Stimulated activated naive CD4-positive, alpha-beta T cell (primary cell): Measurements from ENCODE around the gene SAMD3.
"Not testable (repeated sequence)": the region's sequence is repeated elsewhere in the genome, so short reads cannot be mapped to it uniquely, and the experiment has no call there.

Source experiments
- DNase-seq, 6 experiments: peaks; one replicate each; lab custom pipeline; 2025; lab: John Stamatoyannopoulos, UW

The SAMD3 gene, protein sequence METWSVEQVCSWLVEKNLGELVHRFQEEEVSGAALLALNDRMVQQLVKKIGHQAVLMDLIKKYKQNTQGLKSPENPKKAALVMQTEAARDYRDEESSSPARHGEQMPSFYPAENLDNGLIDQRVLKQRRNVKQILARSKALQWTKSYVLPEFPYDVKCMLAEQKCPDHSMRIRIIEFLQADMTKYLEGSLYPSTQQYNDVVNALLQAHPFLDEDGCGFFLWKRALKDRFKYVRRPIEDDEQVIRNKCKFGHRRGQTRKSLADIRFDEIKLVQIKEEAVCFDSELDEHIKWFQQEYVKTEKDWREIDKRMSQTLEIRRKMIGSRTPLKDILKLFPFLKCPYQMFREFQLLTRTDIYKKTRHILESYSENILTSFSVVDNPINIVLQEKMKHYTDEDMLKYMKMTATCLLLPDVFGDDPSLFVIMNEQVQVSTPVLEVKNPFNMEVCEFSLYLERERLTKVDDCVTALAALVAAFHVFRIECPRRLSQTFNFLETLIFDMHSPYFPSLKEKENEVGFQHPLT

DNA sequence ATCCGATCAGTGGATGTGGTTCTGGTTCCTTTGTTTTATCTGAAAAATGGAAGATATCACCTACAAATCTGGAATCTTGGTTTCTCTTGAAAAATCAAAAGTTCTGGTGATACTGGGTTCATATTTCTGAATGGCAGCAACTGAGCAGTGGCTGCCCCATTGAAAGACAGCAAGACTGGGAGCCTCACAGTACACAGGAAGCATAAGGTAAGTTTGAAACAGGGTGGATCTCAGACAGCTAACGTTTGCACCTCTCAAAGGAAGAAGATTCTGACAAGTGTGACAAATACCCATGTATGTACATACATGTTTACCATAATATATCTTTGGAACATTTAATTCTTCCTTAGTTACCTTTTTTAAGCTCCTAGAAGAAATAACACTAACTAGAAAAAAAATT is at the start of gene SAMD3:
SAMD3 (minus strand) TSS at position 177 of the 400 bp plus-strand sequence. CDS start 7,678 bp downstream, outside the sequence.
- DNase-seq: peak in 3 of 6 experiments; percentile 12 to 17 (median 17)

DNA sequence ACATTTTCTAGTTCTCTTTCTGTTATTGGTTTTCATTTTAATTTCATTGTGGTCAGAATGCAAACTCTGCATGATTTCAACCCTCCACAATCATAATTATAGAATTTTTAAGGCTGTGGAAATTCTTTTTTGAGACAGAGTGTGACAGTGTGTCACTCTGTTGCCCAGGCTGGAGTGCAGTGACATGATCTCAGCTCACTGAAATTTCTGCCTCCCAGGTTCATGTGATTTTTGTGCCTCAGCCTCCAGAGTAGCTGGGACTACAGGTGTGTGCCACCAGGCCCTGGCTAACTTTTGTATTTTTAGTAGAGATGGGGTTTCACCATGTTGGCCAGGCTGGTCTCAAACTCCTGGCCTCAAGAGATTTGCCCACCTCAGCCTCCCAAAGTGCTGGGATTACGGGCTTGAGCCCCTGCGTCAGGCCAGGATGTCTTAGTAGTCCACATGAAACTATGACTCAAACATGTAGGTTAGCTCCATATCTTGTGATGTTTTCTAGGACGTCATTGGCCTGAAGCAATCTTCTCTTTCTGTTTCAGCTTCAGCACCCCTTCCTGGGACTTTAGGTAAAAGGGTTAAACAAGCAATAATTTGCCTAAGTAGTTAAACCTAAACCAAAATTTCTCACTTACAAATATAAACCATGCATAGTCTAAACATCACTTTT is 47.4 kb upstream of the SAMD3 start:
- no peak for DNase-seq

DNA sequence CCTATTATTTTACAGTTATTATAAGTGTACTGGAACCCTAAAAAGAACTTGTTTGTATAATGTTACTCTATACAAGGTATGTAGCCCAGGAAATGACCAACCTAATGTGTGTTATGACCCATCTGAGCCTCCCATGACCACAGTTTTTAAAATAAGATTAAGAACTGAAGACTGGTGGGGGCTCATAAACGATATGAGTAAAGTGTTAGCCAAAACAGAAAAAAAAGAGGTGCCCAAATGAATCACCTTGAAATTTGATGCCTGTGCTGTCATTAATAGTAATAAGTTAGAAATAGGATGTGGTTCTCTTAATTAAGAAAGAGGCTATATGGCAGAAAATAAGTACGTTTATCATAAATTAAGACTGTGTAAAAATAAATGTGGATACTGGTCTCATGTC is 42.8 kb upstream of the SAMD3 start:
- DNase-seq: not testable (repeated sequence)

DNA sequence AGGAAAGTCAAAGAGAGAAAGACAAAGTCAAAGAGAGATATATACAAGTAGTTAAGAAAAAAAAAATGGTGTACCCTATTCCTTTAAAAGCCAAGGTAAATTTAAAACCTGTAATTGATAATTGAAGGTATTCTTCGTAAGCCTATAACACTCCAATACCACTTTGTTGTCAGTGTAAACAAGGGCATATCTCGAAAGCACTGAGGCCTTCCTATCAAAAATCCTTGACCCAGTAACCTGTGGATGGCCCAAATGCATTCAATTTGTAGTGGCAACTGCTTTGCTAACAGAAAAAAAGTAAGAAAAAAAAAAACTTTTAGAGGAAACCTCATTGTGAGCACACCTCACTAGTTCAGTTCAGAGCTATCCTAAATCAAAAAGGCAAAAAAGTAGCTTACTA is 39.3 kb upstream of the SAMD3 start:
- no peak for DNase-seq

DNA sequence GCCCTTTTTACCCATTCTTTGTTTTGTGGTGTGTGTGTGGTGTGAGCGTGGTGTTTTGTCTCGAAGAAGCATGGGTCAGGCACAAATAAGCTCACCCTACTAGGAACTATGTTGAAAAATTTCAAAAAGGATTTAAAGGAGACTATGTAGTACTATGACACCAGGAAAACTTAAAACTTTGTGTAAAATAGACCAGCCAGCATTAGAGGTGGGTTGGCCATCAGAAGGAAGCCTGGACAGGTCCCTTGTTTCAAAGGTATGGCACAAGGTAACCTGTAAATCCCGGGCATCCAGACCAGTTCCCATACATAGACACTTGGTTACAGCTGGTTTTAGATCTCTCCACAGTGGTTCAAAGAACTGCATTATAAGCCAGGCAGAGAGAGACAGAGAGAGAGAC is 38.8 kb upstream of the SAMD3 start:
- DNase-seq: not testable (repeated sequence)

DNA sequence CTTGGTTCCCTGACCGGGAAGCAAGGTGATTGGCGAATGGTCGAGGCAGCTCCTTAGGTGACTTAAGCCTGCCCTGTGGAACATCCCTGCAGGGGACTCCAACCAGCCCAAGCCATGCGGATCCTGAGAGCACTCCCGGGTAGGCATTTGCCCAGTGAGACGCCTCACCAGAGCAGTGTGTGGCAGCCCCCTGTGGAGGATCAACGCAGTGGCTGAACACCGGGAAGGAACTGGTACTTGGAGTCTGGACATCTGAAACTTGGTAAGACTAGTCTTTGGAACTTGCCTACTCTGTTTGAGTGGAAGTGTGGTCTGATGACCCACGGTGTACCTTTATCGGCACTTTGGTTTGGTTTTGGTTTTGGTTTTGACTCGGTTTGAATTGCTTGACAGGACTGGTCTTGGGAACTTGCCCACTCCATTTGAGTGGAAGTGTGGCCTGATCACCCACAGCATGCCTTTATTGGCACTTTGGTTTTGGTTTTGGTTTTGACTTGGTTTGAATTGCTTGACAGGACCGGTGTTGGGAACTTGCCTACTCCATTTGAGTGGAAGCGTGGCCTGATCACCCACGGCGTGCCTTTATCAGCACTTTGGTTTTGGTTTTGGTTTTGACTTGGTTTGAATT is 38.0 kb upstream of the SAMD3 start:
- not testable (repeated sequence) for DNase-seq

DNA sequence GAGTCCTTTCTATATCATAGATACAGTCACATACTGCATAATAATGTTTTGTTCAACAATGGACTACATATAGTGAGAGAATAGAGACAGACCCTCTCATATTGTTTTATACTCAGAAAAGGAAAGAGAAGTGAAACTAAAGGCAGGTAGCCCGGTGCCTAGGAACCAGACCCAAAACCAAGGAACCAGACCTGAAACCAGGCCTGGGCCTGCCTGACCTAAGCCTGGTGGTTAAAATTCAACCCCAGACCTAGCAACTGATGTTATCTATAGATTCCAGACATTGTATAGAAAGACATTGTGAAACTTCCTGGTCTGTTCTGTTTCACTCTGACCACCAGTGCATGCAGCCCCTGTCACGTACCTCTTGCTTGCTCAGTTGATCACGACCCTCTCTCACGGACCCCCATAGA is 37.3 kb upstream of the SAMD3 start:
- DNase-seq: not testable (repeated sequence)

DNA sequence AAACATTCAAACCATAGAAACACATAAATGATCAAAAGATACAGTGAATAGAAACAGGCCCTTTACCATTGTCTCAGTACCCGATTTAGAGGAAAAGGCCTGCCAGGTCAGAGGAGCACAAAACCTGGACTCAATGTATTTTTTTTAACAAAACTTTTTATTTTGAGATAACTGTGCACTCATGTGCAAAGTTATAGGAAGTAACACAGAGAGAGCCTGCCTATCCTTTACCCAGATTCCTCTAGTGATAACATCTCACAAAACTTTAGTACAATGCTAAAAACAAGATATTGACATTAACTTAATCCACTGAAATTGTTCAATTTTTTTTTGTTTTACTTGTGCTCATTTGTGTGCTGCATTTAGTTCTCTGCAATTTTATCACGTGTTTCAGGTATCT is 36.8 kb upstream of the SAMD3 start:
- DNase-seq: no peak

DNA sequence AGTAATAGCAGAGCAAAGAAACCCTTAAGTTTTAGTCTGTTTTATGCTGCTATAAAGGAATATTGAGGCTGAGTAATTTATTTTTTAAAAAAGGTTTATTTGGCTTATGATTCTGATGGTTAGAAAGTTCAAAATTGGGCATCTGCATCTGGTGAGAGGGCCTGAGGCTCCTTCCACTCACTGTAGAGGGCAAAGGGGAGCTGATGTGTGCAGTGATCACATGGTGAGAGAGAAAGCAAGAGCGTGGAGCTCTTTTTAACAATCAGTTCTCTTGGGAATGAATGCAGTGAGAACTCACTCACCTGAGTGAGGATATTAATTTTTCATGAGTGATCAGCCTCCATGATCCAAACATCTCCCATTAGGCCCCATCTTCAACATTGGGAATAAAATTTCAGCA is 36.4 kb upstream of the SAMD3 start:
- no peak for DNase-seq

DNA sequence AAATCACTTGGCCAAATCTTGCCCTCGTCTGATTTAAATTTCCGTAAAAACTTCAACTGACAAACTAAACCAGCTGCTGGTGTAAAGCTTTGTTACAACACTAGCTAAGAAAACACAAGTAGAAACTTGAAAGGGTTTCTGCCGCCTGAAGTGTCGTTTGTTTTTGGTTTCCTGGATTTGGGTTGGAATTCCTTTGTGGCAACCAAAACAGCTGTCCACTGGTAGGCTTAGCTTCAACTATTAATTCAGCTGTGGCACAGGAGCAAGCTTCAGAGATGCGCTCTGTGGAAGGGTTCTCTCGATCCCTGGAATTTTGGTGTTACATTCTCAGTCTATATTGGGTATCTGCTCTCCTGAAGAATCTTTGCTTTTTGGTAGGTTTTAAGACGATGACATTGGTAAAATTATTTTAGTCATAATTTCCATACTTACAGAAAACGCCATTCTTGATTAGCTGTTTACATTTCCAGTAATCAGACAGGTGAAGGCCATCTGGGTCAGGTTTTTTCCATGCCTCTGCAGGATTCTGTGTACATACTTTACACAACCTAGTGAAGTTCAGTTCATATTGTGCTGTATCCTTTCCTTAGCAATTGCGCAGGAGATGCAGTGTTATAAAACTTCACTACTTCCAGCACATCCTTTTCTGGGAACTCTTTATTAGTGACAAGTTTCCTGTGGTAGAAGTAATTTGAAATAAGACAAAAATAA is 29.9 kb upstream of the SAMD3 start:
- DNase-seq: no peak

DNA sequence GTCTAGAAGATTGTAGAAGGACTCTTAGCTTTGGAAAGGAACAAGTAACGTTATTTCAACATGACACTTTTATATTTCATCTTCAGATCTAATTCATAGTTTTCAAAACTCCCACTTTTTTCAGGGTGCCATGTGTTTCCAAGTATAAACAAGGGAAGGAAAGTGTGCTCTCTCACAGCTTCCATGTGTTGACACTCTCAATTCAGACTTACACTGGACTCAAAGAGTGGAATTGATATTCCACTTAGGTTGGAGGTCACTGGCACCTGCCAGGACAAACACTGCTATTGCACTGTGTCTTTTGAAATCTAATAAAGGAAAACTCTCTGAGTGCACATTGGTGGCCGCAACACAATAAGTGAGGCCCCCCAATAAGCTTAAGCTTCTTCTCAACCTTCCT is 22.5 kb upstream of the SAMD3 start:
- DNase-seq: no peak

DNA sequence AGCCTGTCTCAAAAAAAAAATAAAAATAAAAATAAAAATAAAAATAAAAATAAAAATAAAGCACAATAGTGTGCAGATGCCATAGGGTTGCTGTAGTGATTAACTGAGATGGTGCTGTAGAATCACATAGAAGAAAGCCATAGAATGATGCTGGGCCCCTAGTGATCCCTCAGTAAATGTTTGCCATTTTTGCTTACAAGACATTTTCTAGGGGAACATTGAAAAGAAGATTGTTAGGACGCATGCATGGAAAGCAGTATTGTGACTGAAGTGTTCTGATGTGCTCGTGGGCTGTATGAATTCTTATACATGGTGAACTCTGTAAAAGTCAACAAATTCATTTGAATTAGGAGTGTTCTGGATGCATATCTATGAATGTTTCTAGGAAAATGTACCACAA is 22.0 kb upstream of the SAMD3 start:
- no peak for DNase-seq

DNA sequence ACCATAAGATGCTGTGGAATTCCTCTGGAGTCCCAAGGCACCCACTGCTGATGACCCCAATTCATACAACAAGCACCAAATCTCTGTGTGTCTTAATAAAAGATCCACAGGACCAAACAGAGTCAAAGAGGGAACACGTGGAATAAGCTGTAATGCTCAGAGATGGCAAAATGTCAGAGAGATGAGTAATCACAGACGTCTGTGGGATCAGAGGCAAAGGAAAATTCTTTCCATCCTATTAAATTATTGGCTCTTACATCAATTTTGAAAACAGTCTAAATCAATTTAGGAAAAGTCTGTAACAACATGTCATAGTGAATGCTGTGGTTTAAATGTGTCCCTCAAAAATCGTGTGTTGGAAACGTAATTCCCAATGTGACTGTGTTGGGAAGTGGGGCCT is 17.5 kb upstream of the SAMD3 start:
- DNase-seq: no peak

DNA sequence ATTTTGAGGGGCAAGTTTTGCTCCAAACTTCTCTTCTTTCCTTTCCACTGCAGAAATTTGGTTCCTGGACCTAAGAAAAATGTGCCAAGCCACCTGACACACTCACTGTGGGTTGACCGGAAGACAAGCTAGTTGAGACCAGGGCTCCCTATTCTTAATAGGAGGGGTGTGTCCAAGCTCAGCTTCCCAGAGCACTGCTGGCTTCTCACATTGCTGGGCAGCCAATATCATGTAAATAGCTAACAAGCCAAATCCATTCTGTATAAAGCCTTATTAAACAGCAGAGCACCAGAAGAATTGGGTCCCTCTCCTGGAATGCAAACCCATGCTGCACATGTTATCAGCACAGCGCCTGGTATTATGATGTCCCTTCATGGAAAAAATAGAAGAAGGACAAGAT is 17.0 kb upstream of the SAMD3 start:
- DNase-seq: no peak

DNA sequence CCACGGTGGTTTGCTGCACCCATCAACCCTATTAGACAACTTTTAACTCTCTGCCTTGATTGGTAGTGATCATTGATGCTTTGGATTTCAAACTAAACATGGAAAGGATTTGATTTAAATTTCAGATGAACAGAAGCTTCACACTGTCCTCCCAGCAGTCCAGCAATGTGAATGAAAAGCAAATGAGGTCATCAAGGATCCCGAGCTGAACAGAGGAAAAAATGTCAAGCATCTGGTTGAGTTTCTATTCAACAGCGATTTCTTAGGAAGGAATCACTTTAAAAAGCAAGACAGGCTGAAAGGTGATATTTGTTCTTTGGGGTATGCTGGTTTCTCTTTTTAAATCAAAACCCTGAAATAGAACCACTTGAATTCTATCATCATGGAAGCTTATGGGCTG is 10.6 kb upstream of the SAMD3 start:
- no peak for DNase-seq

DNA sequence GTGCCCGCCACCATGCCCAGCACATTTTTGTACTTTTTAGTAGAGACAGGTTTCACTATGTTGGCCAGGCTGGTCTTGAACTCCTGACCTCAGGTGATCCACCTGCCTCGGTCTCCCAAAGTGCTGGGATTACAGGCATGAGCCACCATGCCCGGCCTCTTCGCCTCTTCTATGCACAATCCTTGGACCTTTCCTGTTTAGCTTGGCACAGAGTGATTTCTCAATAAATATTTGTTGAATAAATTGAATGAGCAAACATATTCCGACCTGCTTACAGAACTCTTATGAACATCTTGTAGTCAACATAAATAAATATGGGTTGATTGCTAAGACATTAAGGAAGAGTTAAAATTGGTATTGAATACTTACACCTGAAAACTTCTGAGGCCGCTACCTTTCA is 7.8 kb upstream of the SAMD3 start:
- not testable (repeated sequence) for DNase-seq

DNA sequence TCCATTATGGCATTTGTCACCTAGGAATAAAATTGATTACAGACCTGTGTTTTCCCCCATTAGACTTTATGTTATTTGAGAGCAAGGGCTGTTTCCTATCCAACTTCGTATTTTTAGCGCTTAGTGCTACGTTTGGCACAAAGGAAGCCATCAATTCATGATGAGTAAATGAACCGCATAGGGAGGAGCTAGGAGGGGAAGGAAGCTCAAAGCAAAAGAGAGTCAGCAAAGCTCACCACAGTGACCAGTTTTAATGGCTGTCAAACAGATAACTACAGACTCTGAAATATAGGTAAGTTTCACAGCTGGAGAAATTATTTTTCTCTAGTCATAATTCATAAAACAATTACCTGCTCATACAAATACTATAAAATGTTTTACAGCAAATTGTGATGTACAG is 6.9 kb upstream of the SAMD3 start:
- no peak for DNase-seq

DNA sequence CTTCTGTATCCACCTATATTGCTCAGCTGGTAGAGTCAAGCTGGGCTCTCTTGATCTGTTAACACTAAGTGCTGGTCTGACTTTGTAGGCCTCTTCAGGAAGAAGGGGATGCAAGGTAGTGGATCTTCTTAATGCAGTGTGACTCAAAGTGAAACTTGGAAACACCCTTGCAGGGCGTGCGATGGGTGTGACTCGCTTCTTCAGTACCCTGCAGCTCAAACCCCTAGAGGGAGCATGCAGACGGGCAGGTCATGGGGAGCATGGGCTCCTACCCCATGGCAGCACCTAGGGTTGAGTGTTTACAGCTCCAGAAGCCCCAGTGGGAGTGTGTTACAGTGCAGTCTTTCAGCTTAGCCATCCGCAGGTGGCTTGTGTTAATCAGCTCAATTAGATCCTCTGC is 757 bp upstream of the SAMD3 start:
- DNase-seq: peak; percentile 11 to 61 (median 34)

DNA sequence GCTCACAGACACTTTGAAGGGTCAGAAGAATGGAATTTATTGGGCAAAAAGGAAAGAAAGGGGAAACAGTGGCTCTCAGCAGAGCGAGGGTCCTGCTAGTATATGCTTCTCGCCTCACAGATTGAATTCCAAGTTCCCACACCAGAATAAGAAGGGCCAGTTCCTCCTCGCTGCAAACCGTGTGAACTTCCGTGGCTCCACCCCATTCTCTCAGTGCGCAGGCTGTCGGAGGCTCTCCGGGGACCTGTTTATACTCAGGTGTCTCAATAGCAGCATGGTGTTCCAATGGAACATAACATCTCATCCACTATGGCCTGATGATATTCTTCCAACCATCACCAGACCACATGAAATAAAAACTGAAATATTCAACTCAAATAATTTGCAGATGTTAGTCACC is 4.6 kb downstream of the SAMD3 start:
- DNase-seq: no peak

DNA sequence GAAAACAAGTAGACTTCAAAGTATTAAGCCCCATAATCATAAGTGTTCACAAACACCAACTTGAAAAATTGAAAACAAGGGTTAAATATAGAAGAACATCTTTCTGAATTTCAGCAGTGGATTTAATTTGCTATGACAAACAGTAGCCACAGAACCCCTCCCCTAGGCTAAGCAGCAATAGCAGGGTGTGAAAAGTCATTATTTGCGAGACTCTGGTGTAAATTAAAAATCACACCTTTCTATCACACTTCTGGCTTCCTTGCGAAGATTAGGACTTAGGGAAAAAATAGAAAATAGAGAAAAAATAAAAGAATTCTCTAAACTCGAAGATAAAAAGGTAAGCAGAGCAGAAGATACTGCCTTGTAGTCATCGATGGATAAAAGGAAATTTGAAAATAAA is 6.1 kb downstream of the SAMD3 start:
- DNase-seq: no peak

DNA sequence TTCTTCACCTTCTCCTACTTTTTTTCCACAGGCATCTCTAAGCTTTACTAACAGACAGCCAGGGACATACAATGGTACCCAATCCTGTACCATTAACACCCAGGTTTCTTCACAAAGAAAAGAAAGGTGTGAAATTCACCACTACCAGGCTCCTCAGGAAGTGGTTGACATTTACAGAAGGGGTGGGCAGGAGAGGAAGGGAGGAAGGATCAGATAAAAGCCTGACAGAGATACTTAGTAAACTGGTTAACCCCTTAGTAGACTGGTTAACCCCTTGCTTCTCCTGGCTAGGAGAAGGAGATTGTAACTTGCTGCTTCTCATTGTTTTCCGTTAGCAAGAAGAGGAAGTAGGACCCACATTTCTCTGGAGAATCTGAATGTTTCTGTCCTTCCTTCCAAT is 7.2 kb downstream of the SAMD3 start:
- DNase-seq: peak in 4 of 6 experiments; percentile 15 to 73 (median 68)

DNA sequence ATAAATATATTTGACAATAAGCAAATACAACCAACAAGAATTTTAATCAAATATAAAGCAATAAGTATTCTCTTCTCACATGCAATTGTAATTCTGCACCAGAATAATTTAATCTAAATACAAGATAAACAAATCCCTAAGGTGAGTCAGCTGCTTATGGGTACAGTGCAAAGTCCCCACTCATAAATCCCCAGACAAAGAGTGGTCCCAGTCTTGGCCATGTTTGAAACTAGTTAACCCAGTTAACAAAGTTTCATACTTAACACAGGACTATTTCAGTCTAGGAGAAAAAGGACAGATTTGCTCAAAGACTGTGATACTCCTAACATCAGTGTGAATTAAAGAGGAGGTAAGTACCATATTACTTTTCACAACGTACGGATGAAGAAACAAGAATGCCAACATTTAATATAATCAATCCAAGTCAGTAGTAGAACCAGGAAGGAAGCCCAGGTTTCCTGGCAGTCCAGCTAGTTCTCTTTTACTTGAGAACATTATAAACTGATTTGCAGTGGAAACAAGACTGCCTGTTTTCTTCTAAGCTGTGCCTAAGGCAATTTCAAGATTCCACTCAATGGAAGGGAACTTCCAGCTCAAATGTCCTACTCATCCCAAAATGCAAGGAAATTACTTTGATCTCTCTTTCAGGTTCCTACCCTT is 10.4 kb downstream of the SAMD3 start:
- DNase-seq: peak in 1 of 6 experiments; percentile 3
